ENCODE data around the gene PALLD.

DNA sequence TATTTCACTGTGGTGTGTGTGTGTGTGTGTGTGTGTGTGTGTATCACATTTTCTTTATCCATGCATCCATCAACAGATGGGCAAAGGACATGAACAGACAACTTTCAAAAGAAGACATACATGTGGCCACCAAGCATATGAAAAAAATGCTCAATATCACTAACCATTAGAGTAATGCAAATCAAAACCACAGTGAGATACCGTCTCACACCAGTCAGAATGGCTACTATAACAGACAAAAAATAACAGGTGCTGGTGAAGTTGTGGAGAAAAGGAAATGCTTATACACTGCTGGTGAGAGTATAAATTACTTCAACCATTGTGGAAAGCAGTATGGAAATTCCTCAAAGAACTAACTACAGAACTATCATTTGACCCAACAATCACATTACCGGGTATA lies 83.4 kb downstream of the PALLD start:
- TF ChIP-seq, protein P1, sequence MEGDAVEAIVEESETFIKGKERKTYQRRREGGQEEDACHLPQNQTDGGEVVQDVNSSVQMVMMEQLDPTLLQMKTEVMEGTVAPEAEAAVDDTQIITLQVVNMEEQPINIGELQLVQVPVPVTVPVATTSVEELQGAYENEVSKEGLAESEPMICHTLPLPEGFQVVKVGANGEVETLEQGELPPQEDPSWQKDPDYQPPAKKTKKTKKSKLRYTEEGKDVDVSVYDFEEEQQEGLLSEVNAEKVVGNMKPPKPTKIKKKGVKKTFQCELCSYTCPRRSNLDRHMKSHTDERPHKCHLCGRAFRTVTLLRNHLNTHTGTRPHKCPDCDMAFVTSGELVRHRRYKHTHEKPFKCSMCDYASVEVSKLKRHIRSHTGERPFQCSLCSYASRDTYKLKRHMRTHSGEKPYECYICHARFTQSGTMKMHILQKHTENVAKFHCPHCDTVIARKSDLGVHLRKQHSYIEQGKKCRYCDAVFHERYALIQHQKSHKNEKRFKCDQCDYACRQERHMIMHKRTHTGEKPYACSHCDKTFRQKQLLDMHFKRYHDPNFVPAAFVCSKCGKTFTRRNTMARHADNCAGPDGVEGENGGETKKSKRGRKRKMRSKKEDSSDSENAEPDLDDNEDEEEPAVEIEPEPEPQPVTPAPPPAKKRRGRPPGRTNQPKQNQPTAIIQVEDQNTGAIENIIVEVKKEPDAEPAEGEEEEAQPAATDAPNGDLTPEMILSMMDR (IDR thresholded peaks at IDR 0.05; ENCODE audit: borderline replicate concordance, extremely low read depth, low read length, poor library complexity, severe bottlenecking), result no peak
- TF ChIP-seq EZH2 (IDR thresholded peaks at IDR 0.05; ENCODE audit: borderline replicate concordance, low read depth, low read length, severe bottlenecking), result no peak
